Measurements from ENCODE around the gene ECE1. TPM values are rescaled to one million over a fixed set of nuclear protein-coding genes. Genes with fewer than 3 reads are reported as not detected.

ECE1 gene
- total and polyA plus RNA-seq, 9 of the 15 experiments (the other 6 are each of a cell fraction or from before 2014, with no cell fraction given) = 0.56 to 34.8 (median 11.0) TPM

DNA sequence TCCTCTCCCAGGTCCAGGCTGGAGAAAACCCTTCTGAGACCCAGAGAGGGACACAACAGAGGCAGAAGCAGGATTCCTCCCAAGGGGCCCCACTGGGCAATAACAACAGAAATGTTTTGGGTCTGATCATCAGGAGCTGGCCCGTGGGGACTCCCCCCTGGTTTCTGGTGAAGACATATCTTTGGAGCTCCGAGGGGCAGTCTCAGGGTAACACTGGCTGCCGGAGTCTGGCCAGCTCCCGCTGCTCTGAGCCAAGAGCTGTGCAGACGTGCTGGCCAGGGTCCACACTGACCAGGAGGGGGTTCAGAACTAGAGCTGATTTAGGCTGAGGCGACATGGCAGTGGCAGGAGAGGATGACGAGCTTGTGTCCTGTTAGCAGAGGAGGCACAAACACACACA lies 13.1 kb downstream of the ECE1 start (continued):
- TF ChIP-seq ZNF407 (IDR thresholded peaks at IDR 0.05; ENCODE audit: low read depth) = no peak
- TF ChIP-seq CREBBP (IDR thresholded peaks at IDR 0.05; ENCODE audit: low read depth, low read length) = no peak
- no peak for TF ChIP-seq ZNF699 (CRISPR knock-in tag; IDR thresholded peaks at IDR 0.05; ENCODE audit: insufficient replicate concordance)
- TF ChIP-seq CXXC5 (CRISPR knock-in tag; IDR thresholded peaks at IDR 0.05) = no peak
- TF ChIP-seq HNRNPL (IDR thresholded peaks at IDR 0.05; ENCODE audit: low read depth, low read length) = no peak
